Mucosa of stomach (tissue), 1 donor: ENCODE results near the gene NTN4.
"Not testable (repeated sequence)": the region's sequence is repeated elsewhere in the genome, so short reads cannot be mapped to it uniquely, and the experiment has no call there.

ENCODE experiments used
- H3K27me3 ChIP-seq: one replicate; pipeline ENCODE4 v1.7.0; 2013; ENCODE audit warnings: mild to moderate bottlenecking, low read length; ENCODE audit not compliant: control insufficient read depth, insufficient read depth
- H3K36me3 ChIP-seq: one replicate; pipeline ENCODE4 v1.7.0; 2013; ENCODE audit warnings: low read length; ENCODE audit not compliant: control insufficient read depth, insufficient read depth
- H3K4me1 ChIP-seq: one replicate; pipeline ENCODE4 v1.7.0; 2013; ENCODE audit warnings: mild to moderate bottlenecking, low read length; ENCODE audit not compliant: control insufficient read depth, insufficient read depth
- H3K4me3 ChIP-seq: one replicate; pipeline ENCODE4 v1.7.0; 2013; ENCODE audit warnings: low read length
- H3K9ac ChIP-seq: one replicate; pipeline ENCODE4 v1.7.0; 2013; ENCODE audit warnings: mild to moderate bottlenecking, low read length, moderate library complexity
- H3K9me3 ChIP-seq: one replicate; pipeline ENCODE4 v1.7.0; 2013; ENCODE audit warnings: mild to moderate bottlenecking, low read length, moderate library complexity; ENCODE audit not compliant: control insufficient read depth
- donor health status: Pancreatic carcinoma.

NTN4 gene

GRCh38 chr12:95738024-95738611 lies 52.4 kb downstream of the NTN4 start:
- no peak overlapping the region for H3K9ac ChIP-seq
- H3K27me3 ChIP-seq, result no peaks in the 10 kb centered on the region
- peak overlapping the region; percentile 5 for H3K4me3 ChIP-seq
- H3K36me3 ChIP-seq, result no peaks in the 10 kb centered on the region
- H3K4me1 ChIP-seq, result peaks cover 51% of the 10 kb centered on the region
- H3K9me3 ChIP-seq, result no peaks in the 10 kb centered on the region

GRCh38 chr12:95736631-95737030 lies 53.9 kb downstream of the NTN4 start:
- Histone ChIP-seq H3K4me1 (peaks cover 52% of the 10 kb centered on the region), H3K4me3 (no peak overlapping the region), H3K27me3 (no peaks in the 10 kb centered on the region)

GRCh38 chr12:95735728-95736127 lies 54.8 kb downstream of the NTN4 start:
- not testable (repeated sequence) for H3K27me3 ChIP-seq, H3K9ac ChIP-seq
- peaks cover 50% of the 10 kb centered on the region for H3K4me1 ChIP-seq

More at GRCh38 chr12:95736631-95737030, 53.9 kb downstream of the NTN4 start:
- Histone ChIP-seq H3K9me3 (no peaks in the 10 kb centered on the region), H3K9ac (no peak overlapping the region), H3K36me3 (no peaks in the 10 kb centered on the region)

GRCh38 chr12:95733141-95733825 lies 57.3 kb downstream of the NTN4 start:
- H3K27me3 ChIP-seq, result no peaks in the 10 kb centered on the region
- H3K9ac ChIP-seq, result no peak overlapping the region
- H3K4me1 ChIP-seq, result peaks cover 34% of the 10 kb centered on the region
- H3K9me3 ChIP-seq, result no peaks in the 10 kb centered on the region
- no peaks in the 10 kb centered on the region for H3K36me3 ChIP-seq
- H3K4me3 ChIP-seq, result no peak overlapping the region

More at GRCh38 chr12:95735728-95736127, 54.8 kb downstream of the NTN4 start:
- H3K4me3 ChIP-seq, H3K36me3 ChIP-seq, H3K9me3 ChIP-seq: not testable (repeated sequence)

GRCh38 chr12:95731519-95731958 lies 59.0 kb downstream of the NTN4 start:
- Histone ChIP-seq H3K9me3 (no peaks in the 10 kb centered on the region), H3K27me3 (no peaks in the 10 kb centered on the region), H3K9ac (no peak overlapping the region), H3K4me3 (no peak overlapping the region), H3K4me1 (peaks cover 16% of the 10 kb centered on the region), H3K36me3 (no peaks in the 10 kb centered on the region)

- no peak overlapping the region for H3K4me3 ChIP-seq
- peaks cover 14% of the 10 kb centered on the region for H3K4me1 ChIP-seq
- H3K9me3 ChIP-seq, result no peaks in the 10 kb centered on the region
- H3K27me3 ChIP-seq, result no peaks in the 10 kb centered on the region
- no peak overlapping the region for H3K9ac ChIP-seq
- H3K36me3 ChIP-seq, result no peaks in the 10 kb centered on the region
Observed at GRCh38 chr12:95730457-95730856, 60.1 kb downstream of the NTN4 start.

GRCh38 chr12:95726903-95727302 lies 63.7 kb downstream of the NTN4 start:
- H3K9ac ChIP-seq, result no peak overlapping the region
- no peak overlapping the region for H3K4me3 ChIP-seq
- no peaks in the 10 kb centered on the region for H3K9me3 ChIP-seq
- no peaks in the 10 kb centered on the region for H3K27me3 ChIP-seq
- peaks cover 4% of the 10 kb centered on the region for H3K4me1 ChIP-seq
- no peaks in the 10 kb centered on the region for H3K36me3 ChIP-seq

GRCh38 chr12:95724767-95725166 lies 65.8 kb downstream of the NTN4 start:
- Histone ChIP-seq H3K4me1 (no peaks in the 10 kb centered on the region), H3K36me3 (no peaks in the 10 kb centered on the region), H3K4me3 (no peak overlapping the region), H3K9ac (no peak overlapping the region), H3K27me3 (no peaks in the 10 kb centered on the region), H3K9me3 (no peaks in the 10 kb centered on the region)

GRCh38 chr12:95723693-95724384 lies 66.7 kb downstream of the NTN4 start:
- Histone ChIP-seq H3K27me3 (no peaks in the 10 kb centered on the region), H3K9me3 (no peaks in the 10 kb centered on the region), H3K4me1 (peaks cover under 1% of the 10 kb centered on the region), H3K4me3 (no peak overlapping the region), H3K36me3 (no peaks in the 10 kb centered on the region), H3K9ac (no peak overlapping the region)

GRCh38 chr12:95721320-95721719 lies 69.2 kb downstream of the NTN4 start:
- Histone ChIP-seq H3K4me3 (no peak overlapping the region), H3K9me3 (no peaks in the 10 kb centered on the region), H3K4me1 (peaks cover 20% of the 10 kb centered on the region), H3K9ac (no peak overlapping the region), H3K36me3 (no peaks in the 10 kb centered on the region), H3K27me3 (no peaks in the 10 kb centered on the region)

GRCh38 chr12:95720146-95720545 lies 70.4 kb downstream of the NTN4 start:
- H3K9ac ChIP-seq, result no peak overlapping the region
- H3K4me3 ChIP-seq, result no peak overlapping the region
- no peaks in the 10 kb centered on the region for H3K36me3 ChIP-seq
- peaks cover 20% of the 10 kb centered on the region for H3K4me1 ChIP-seq
- H3K9me3 ChIP-seq, result no peaks in the 10 kb centered on the region
- H3K27me3 ChIP-seq, result no peaks in the 10 kb centered on the region

GRCh38 chr12:95718772-95719171 lies 71.8 kb downstream of the NTN4 start:
- H3K9ac ChIP-seq, result no peak overlapping the region
- no peaks in the 10 kb centered on the region for H3K36me3 ChIP-seq
- H3K9me3 ChIP-seq, result no peaks in the 10 kb centered on the region
- no peak overlapping the region for H3K4me3 ChIP-seq
- peaks cover 20% of the 10 kb centered on the region for H3K4me1 ChIP-seq
- no peaks in the 10 kb centered on the region for H3K27me3 ChIP-seq
